PFSK-1 (cell line): ENCODE results near the gene TBX19.

Source experiments
- FOXP2 ChIP-seq: optimal IDR thresholded peaks from 2 replicates; pipeline ENCODE3; 2011; ENCODE audit warnings: borderline replicate concordance, control low read depth, inconsistent platforms; ENCODE audit not compliant: insufficient read depth; ENCODE audit errors: extremely low read length, extremely low read depth
- POLR2AphosphoS5 ChIP-seq: IDR thresholded peaks from 2 replicates; pipeline ENCODE4 v1.6.1; 2012; ENCODE audit warnings: low read depth, mild to moderate bottlenecking, control low read depth, low read length, moderate library complexity
- REST ChIP-seq, 2 experiments: IDR thresholded peaks; 2 replicates each; pipeline versions ENCODE4 v1.6.1 to v1.8.0; 2011 to 2012; ENCODE audit warnings: low read depth in 2 of 2, low read length in 2 of 2, control low read depth in 1 of 2, inconsistent platforms in 1 of 2, mild to moderate bottlenecking in 1 of 2, moderate library complexity in 1 of 2; ENCODE audit not compliant: insufficient read depth in 1 of 2
- SIN3A ChIP-seq: IDR thresholded peaks from 2 replicates; pipeline ENCODE4 v1.6.1; 2012; ENCODE audit warnings: mild to moderate bottlenecking, low read length, moderate library complexity, borderline replicate concordance; ENCODE audit not compliant: insufficient read depth
- TAF1 ChIP-seq: IDR thresholded peaks from 2 replicates; pipeline ENCODE4 v1.6.1; 2012; ENCODE audit warnings: low read length, control low read depth, borderline replicate concordance; ENCODE audit not compliant: insufficient read depth

The TBX19 gene

GRCh38 chr1:168320800-168321450 lies 40.2 kb downstream of the TBX19 start:
- no peak for TF ChIP-seq REST (IDR thresholded peaks at IDR 0.05; ENCODE audit: insufficient read depth in 1 of 2, low read depth in 2 of 2, low read length in 2 of 2)
- no peak for TF ChIP-seq FOXP2
- TF ChIP-seq SIN3A: no peak
- no peak for TF ChIP-seq POLR2AphosphoS5
- no peak for TF ChIP-seq TAF1

DNA sequence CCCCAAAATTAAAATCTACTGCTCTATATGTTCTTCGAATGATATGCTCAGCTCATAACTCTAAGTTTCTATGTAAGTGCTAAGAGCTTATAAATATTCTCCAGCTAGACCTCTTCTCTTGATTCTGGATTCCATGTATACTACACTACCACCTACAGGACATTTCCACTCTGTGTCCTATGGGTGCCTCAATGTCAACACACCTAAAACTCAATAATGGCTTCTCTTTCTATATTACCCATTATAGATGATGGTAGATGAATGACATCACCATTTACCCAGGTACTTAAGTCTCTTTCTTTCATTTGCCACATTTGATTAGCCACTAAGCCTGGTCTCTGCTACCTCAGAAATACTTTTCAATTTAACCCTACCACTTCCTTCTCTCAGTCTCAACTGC lies 41.3 kb downstream of the TBX19 start:
- TF ChIP-seq SIN3A (no peak), POLR2AphosphoS5 (no peak), TAF1 (no peak), FOXP2 (no peak), REST (IDR thresholded peaks at IDR 0.05; ENCODE audit: insufficient read depth in 1 of 2, low read depth in 2 of 2, low read length in 2 of 2) (no peak)

DNA sequence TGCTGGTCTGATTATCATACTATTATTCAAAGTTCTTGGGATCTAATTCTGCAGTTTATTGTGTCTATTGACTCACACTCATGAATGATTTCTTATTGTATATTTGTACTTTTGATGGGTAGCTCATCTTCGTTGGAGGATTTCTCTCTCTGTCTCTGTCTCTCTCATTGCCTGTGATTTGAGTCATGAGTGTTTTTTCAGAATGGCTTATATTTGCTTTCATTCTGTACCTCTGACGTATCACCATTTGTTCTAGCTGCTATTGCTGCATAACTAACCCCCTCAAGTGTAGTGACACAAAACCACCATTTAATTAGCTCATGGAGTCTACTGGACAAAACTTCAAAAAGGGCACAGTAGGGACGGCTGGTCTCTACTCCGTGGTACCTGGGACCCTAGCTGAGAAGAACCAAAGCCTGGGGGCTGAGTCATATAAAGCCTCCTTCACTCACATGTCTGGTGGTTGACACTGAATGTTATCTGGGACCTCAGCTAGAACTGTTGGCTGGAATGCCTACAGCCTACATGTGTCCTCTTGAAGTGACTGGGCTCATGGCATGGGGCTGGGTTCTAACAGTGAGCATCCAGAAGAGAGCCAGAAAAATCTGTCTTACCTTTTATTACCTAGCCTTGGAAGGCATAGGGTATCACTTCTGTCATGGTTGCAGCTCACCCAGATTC lies 44.2 kb downstream of the TBX19 start:
- TF ChIP-seq REST (IDR thresholded peaks at IDR 0.05; ENCODE audit: insufficient read depth in 1 of 2, low read depth in 2 of 2, low read length in 2 of 2) (no peak), TAF1 (no peak), SIN3A (no peak), POLR2AphosphoS5 (no peak), FOXP2 (no peak)

DNA sequence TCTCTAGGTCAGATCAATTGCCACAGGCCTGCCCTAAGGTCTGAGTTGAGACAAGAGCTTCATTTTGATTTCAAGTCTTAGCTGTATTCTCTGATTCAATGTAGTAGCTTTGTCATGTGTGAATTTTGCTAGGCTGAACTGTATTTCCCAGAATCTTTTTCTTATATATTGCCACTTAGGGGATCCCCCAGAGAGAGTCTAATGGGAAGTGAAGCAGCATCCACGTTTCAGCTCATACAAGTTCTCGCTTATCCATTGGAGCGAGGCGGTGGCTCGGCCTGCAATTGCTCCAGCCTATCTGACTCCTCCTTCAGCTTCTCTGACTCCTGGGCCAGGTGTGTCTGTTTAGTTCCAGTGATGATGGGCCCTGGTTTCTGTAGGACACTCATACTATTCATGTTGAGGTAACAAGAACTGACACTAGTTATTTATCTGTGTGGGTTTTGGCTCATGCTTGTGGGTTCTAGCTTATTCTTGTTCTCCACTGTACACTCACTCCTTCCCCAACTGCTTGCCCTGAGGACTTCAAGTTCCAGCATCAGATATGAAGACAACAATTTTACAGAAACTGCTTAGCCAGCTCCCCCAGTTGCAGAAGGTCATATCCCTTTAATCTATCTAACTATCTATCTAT lies 48.2 kb downstream of the TBX19 start:
- TF ChIP-seq POLR2AphosphoS5 (no peak), TAF1 (no peak), FOXP2 (no peak), SIN3A (no peak), REST (IDR thresholded peaks at IDR 0.05; ENCODE audit: insufficient read depth in 1 of 2, low read depth in 2 of 2, low read length in 2 of 2) (no peak)
